ENCODE data around the gene STXBP5.

The STXBP5 gene

GRCh38 chr6:147177286-147177685, 26.9 kb upstream of the STXBP5 start:
- H3K4me3 ChIP-seq (ENCODE audit: low read depth, low read length) = no peak overlapping the region

DNA sequence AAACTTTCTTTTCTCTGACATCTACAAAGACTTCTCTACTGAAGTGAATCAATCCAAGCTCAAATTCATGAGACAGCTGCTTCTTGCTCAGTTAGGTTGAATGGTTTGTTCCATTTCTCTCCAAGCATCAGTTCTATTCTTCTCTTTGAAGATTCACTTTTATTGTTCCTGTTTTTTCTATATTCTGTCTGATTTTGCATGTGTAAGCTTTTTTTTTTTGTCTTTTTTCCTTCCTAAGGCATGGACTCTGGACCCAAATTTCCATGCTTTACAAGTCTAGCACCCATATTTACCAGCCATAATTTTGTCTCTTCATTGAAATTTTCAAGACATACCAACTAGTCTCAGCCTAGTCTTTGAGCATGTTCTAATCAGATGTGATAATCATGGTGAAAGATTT, 25.9 kb upstream of the STXBP5 start:
- H3K4me3 ChIP-seq (ENCODE audit: low read depth, low read length) = no peak overlapping the region

DNA sequence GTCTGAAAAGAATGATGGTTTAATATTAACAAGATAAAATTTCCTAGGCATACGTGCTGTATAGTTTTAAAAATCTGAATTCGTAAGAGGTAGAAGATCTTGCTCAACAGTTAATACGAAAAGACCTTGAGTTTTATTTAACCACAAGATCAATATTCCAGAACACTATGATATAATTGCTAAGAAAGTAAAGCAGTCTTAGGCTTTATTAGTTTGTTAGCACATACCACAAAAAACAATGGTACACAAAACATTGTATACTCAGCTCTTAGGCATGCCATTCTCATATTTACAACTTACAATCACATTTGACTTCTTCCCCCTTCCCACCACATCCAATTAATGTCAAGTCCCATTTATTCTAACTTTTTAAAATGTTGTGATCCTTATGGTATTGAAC, 24.4 kb upstream of the STXBP5 start:
- no peak overlapping the region for H3K4me3 ChIP-seq (ENCODE audit: low read depth, low read length)

GRCh38 chr6:147180926-147181325, 23.3 kb upstream of the STXBP5 start:
- H3K4me3 ChIP-seq (ENCODE audit: low read depth, low read length) = no peak overlapping the region

DNA sequence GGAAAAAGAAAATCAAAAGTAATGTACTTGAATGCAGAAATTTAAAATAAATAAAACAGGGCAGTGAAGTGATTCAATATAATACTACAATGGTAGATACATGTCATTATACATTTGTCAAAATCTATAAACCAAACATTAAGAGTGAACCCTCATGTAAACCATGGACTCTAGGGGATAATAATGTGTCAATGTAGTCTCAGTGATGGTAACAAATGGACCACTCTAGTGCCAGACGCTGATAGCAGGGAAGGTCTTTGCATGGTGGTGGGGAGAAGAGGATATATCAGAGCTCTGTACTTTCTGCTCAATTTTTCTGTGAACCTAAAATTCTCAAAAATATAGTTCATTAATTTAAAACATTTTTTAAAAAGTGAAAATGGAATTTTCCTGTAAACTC, 19.8 kb upstream of the STXBP5 start:
- no peak overlapping the region for H3K4me3 ChIP-seq (ENCODE audit: low read depth, low read length)

- no peak overlapping the region for H3K4me3 ChIP-seq (ENCODE audit: low read depth, low read length)
Measured at GRCh38 chr6:147185216-147185615, 19.0 kb upstream of the STXBP5 start.

GRCh38 chr6:147190556-147190955, 13.7 kb upstream of the STXBP5 start:
- H3K4me3 ChIP-seq (ENCODE audit: low read depth, low read length) = no peak overlapping the region

DNA sequence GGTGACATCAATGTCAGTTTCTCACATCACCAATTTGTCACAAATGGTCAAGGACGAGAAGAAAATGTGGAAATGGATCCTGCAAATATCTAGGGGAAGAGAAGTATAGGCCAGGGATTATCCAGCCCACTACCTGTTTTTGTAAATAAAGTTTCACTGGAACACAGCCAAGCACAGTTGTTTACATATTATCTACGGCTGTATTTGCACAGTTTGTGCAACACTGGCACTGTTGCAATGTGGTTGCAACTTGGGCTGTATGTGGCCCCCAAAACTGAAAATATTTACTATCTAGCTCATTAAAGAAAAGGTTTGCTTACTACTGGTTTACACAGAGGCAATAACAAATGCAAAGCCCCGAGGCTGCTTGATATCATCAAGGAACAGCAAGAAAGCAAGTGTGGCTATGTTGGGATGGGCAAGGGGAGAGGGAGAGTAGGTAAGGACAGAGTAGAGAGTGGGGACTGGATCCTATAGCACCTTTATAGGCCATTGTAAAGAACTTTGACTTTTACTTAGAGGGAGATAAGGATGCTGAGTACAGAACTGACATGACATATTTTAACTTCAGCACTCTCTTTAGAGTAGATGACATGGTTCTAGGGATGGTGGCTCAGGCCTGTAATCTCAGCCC, 11.8 kb upstream of the STXBP5 start:
- H3K4me3 ChIP-seq (ENCODE audit: low read depth, low read length) = no peak overlapping the region

GRCh38 chr6:147194652-147195411, 9.4 kb upstream of the STXBP5 start:
- H3K4me3 ChIP-seq (ENCODE audit: low read depth, low read length) = no peak overlapping the region

- no peak overlapping the region for H3K4me3 ChIP-seq (ENCODE audit: low read depth, low read length)
Measured at GRCh38 chr6:147195510-147195909, 8.7 kb upstream of the STXBP5 start.

DNA sequence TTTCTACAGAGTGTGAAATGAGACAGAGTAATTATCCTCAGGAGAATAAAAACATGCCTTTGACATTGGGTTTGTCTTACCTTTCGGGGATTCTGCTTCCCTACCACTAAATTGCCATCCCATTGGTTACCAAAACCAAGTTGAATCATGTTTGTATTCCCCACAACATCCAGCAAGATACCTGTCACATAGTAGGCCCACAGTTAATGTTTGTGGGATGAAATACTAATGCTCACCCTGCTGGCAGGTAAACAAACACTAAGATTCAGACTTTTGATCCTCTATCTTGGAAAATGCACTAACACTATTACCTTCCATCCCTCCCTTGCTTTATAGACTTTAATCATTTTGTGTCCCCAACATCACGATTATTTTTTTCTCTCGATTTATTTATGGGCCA, 8.2 kb upstream of the STXBP5 start:
- no peak overlapping the region for H3K4me3 ChIP-seq (ENCODE audit: low read depth, low read length)

DNA sequence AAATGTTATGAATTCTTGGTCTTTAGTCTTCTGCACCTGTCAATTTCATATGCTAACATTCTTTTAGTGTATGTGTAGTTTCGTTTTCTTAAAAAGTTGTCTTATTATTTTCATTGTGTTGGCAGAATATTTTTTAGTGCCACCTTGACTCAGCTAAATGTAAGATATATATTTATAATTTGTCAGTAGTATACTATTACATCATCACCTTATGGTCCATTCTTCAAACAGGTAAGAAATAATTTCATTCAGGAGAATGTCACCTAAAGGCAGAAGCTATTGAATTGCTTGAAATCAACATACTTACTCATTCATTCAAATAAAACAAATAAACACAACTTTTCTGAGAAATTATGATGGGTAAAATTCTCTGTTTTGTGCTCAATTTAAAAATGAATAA, 3.5 kb upstream of the STXBP5 start:
- H3K4me3 ChIP-seq (ENCODE audit: low read depth, low read length) = no peak overlapping the region

DNA sequence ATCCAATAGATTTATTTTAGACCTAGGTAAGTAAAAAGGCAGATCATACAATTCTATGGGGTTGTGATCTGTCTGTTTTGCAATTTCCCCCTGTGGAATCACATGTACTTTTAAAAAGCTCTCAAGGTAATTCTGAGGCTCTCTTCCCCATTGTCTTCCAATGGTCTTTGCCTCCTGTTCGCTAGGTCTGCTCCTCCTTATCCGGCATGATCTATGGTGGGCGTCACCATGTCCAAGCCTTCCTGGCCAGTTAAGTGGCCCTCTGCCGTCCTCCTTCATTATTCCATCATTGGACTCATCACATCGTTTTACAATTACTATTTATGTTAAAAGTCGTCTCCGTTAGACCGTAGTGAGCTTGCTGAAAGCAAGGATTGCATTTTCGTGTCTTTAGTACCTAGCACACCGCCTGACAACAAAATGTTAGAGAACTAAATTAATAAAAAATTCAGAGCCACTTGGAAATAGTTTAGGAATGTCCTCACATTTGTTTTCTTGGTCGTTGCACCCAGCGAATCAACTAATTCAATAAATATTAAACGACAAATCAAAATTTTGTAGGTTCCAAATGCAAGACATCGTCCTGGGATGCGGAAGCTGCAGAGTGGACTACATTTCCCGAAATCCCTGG, 2.2 kb upstream of the STXBP5 start:
- H3K4me3 ChIP-seq (ENCODE audit: low read depth, low read length) = peak overlapping the region; percentile 79

GRCh38 chr6:147202516-147203310, 1.5 kb upstream of the STXBP5 start:
- H3K4me3 ChIP-seq (ENCODE audit: low read depth, low read length) = peak overlapping the region; percentile 79

DNA sequence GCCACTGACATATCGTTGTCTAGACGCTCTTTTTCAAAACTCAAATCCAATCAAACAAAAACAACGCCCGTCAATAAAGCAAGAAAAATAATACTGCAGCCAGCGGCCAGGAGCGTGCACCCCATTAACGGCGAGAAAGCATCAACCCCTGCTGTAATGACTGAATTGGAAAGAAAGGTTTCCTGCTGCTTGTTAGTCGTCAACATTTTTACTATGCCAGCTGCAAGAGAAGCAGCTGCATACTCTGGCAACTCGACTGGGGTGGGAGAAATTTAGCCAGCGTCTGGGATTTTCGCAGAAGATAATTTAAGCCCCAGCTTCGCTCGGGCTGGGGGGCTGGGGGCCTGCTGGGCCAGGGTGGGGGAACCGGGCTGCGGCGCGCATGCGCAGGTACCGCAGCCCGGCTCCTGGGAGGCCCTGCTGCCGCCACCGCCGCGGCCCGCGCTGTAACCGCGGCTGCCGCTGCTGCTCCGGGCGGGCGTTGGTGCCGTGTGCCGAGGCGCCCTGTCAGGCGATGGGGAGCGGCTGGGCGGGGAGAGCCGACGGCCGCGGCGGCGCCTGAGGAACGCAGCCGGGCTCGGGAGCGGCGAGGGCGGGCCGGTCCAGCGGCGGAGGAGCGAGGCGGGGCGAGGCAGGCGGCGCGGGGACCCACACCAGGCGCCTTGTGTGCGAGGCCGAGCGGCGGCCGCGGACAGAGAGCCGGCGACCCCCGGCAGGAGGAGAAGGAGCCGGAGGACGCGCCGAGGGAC, 732 bp upstream of the STXBP5 start:
- peak overlapping the region; percentile 79 for H3K4me3 ChIP-seq (ENCODE audit: low read depth, low read length)

DNA sequence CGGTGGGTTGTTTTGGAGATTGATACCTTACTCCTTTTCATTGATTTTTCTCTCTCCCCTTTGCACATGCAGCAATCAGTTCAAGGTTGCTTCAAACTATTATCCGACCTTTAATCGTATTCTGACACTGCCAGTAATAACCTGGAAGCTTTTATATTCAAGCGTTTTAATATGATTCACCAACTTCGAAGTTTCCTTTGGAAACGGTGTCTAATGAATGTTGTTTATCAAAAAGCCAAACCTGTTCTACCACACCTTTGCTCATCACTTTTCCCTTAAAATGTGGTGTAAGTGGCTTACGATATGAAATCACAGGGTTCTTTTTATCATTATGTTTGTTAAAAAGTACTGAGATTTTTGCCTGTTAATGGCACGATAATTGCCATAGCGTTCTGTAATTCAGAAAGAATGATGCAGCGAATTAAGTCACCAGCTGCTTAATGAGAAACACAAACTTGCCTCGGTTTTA, 660 bp downstream of the STXBP5 start:
- H3K4me3 ChIP-seq (ENCODE audit: low read depth, low read length) = peak overlapping the region; percentile 78

DNA sequence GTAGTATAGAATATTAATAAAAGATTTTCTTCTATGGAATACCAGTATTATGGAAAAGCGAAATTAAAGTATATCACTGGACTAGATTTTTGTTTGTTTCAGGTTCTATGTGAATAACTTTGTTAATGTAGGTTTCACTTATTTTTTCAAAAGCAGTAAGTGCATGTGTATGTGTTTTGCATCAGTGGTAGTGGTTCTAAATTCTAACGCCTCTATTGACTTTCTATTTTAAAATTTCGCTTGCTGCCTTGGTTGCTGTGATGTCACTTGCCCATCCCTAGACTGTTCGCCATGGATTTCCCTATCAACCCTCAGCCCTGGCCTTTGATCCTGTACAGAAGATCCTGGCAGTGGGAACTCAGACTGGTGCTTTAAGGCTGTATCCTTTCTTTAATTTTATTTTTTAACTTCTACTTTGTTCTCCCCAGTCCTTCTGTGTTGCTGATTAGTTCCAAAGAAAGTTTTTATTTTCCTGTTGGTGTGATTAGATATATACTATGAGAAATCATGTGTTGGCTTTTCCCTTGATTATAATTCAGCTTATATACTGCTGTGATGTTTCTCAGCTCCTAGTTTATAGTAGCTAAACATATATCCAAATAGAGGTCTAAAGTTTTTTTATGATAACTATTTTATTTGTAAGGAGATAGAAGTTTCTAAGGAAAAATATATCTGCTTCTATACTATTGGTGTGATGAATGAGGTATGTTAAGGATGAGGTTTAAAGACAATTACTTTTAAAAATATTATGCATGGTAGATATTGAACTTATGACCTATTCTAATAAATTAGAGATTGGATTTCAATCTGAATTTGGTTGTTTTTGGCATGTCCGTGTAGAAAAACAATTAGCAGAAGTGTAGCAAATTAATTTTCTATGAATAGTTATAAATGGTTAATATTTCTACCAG, 1.7 kb downstream of the STXBP5 start:
- no peak overlapping the region for H3K4me3 ChIP-seq (ENCODE audit: low read depth, low read length)

DNA sequence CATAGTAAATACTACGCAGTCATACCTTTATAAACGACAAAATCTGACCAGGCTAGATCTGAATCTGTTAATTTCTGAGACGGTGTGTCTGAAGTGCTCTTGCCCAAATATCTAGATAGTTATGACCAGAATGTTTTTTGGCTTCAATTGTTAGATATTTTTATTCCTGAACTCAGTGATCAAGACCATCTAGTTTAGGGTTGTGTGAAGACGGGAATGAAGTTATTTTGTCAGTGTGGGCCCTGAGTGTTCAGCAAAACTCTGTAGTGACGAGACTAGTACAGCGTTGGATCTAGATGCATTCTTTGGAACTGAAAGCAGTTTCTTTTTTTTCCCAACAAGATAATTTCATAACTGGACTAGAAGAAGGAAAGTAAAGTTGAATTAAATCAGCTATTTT, 3.1 kb downstream of the STXBP5 start:
- H3K4me3 ChIP-seq (ENCODE audit: low read depth, low read length) = no peak overlapping the region

Data from iPS-11a (cell line).